HepG2 (cell line): ENCODE data around the gene ZBTB8OS. TPM values are rescaled to one million over a fixed set of nuclear protein-coding genes. Genes with fewer than 3 reads are reported as not detected.

Experiments
- ATAC-seq: fragments of 200-7000 bp; cut with Tn5 transposase; 3 replicates; pipeline ENCODE4 v1.9.1; 2020; ENCODE audit warnings: mild to moderate bottlenecking, moderate library complexity
- BruUV-seq: library from RNA; stranded (reverse); fragments of 400-500 nt; replicated peaks from 2 replicates; lab custom pipeline; 2021; lab: Mats Ljungman, UMichigan
- CTCF ChIA-PET: fragments of 300-600 bp; formaldehyde crosslinking; extraction: SDS; loops from one replicate; lab custom pipeline; 2021; ENCODE audit warnings: low total read pairs, inconsistent platforms, low intra/inter-chr PET ratio; lab: Yijun Ruan, JAX
- POLR2A ChIA-PET: fragments of 350-600 bp; sonication (Branson Sonifier 250); formaldehyde crosslinking; loops from one replicate; lab custom pipeline; 2020; ENCODE audit warnings: antibody characterized with exemption, inconsistent platforms; lab: Yijun Ruan, JAX
- DNase-seq: peaks from one replicate; pipeline ENCODE4 v3.0.0-alpha.2; 2015; ENCODE audit warnings: low spot score
- FAIRE-seq: peaks from 3 replicates; lab custom pipeline; 2011; peaks lifted over from hg19 to GRCh38; lab: Jason Lieb, UNC
- H2AFZ ChIP-seq: one replicate; pipeline ENCODE4 v1.6.1; 2011; ENCODE audit warnings: low read length, inconsistent platforms
- H3K27ac ChIP-seq: fragments of 300-600 bp; 3 replicates; pipeline ENCODE4 v1.8.0; 2011; ENCODE audit warnings: mixed run types, mild to moderate bottlenecking, mixed read lengths, low read length, inconsistent platforms; ENCODE audit not compliant: insufficient read depth; ENCODE audit errors: extremely low read length
- H3K27me3 ChIP-seq, 2 experiments: fragments of 200-600 bp in 1 of 2; 2 replicates in 1 of 2; 3 replicates in 1 of 2; pipeline versions ENCODE4 v1.6.0 to v1.8.0; 2011; ENCODE audit warnings: low read length in 2 of 2, mild to moderate bottlenecking in 2 of 2, moderate library complexity in 2 of 2, inconsistent platforms in 1 of 2; ENCODE audit not compliant: insufficient read depth in 2 of 2, control insufficient read depth in 1 of 2
- H3K36me3 ChIP-seq, 2 experiments: fragments of 200-600 bp in 1 of 2; replicated peaks in 1 of 2; 2 replicates in 1 of 2; 3 replicates in 1 of 2; pipeline versions ENCODE4 v1.5.1 to v1.8.0; 2011; ENCODE audit warnings: low read length in 2 of 2, inconsistent platforms in 1 of 2; ENCODE audit not compliant: insufficient read depth in 2 of 2, control insufficient read depth in 1 of 2
- H3K4me1 ChIP-seq: 2 replicates; pipeline ENCODE4 v1.5.1; 2012; ENCODE audit warnings: low read length, inconsistent platforms; ENCODE audit not compliant: insufficient read depth
- H3K4me2 ChIP-seq: 2 replicates; pipeline ENCODE4 v1.6.0; 2011; ENCODE audit warnings: low read depth, low read length, inconsistent platforms
- H3K4me3 ChIP-seq, 3 experiments: fragments of 200-600 bp in 1 of 3; sonication (generic), shearing (Covaris generic) in 1 of 3; replicated peaks in 1 of 3; 2 replicates each; pipeline ENCODE4 v1.5.1; 2011 to 2016; ENCODE audit warnings: low read length in 3 of 3, inconsistent platforms in 2 of 3, low read depth in 2 of 3, mild to moderate bottlenecking in 2 of 3, control low read depth in 1 of 3, mixed read lengths in 1 of 3; ENCODE audit not compliant: insufficient read depth in 1 of 3
- H3K79me2 ChIP-seq: one replicate; pipeline ENCODE4 v1.6.1; 2011; ENCODE audit warnings: low read length, inconsistent platforms; ENCODE audit not compliant: insufficient read depth
- H3K9ac ChIP-seq: 2 replicates; pipeline ENCODE4 v1.6.0; 2011; ENCODE audit warnings: mild to moderate bottlenecking, low read depth, low read length, inconsistent platforms; ENCODE audit not compliant: insufficient read depth
- H3K9me3 ChIP-seq: 2 replicates; pipeline ENCODE4 v1.5.1; 2012; ENCODE audit warnings: mild to moderate bottlenecking, low read length
- H4K20me1 ChIP-seq: 2 replicates; pipeline ENCODE4 v1.6.0; 2011; ENCODE audit warnings: inconsistent platforms, mild to moderate bottlenecking, low read length, moderate library complexity; ENCODE audit not compliant: insufficient read depth
- FOXA3 ChIP-seq: IDR thresholded peaks from 2 replicates; pipeline ENCODE4 v1.6.1; 2016; ENCODE audit warnings: missing genetic modification reagents, missing compliant biosample characterization
- GLI4 ChIP-seq: sonication (generic); formaldehyde crosslinking; IDR thresholded peaks from 2 replicates; pipeline ENCODE4 v1.5.1; 2020; ENCODE audit warnings: missing genetic modification reagents, mild to moderate bottlenecking, moderate library complexity, borderline replicate concordance
- GRHL1 ChIP-seq: sonication (generic); formaldehyde crosslinking; conservative IDR thresholded peaks from 2 replicates; pipeline ENCODE4 v1.8.0; 2022; ENCODE audit warnings: missing genetic modification reagents
- MBD4 ChIP-seq: IDR thresholded peaks from 2 replicates; pipeline ENCODE4 v1.6.1; 2012; ENCODE audit warnings: low read length, inconsistent platforms, borderline replicate concordance
- SKI ChIP-seq: fragments of 450-650 bp; IDR thresholded peaks from one replicate; pipeline ENCODE4 v1.6.1; 2018; ENCODE audit warnings: mild to moderate bottlenecking; ENCODE audit not compliant: partially characterized antibody
- THAP11 ChIP-seq: IDR thresholded peaks from 2 replicates; pipeline ENCODE4 v1.6.1; 2016; ENCODE audit warnings: missing biosample characterization, missing genetic modification reagents
- ZBTB1 ChIP-seq: sonication (generic); formaldehyde crosslinking; IDR thresholded peaks from 2 replicates; pipeline ENCODE4 v1.4.0; 2020; ENCODE audit warnings: missing genetic modification reagents, borderline replicate concordance
- ZNF280B ChIP-seq: sonication (generic); formaldehyde crosslinking; IDR thresholded peaks from 2 replicates; pipeline ENCODE4 v1.5.0; 2020; ENCODE audit warnings: missing genetic modification reagents, mild to moderate bottlenecking, borderline replicate concordance
- ZNF3 ChIP-seq: IDR thresholded peaks from 2 replicates; pipeline ENCODE4 v1.7.0; 2017; ENCODE audit warnings: inconsistent platforms
- ZNF333 ChIP-seq: sonication (generic); formaldehyde crosslinking; IDR thresholded peaks from 2 replicates; pipeline ENCODE4 v1.4.0; 2020; ENCODE audit warnings: mild to moderate bottlenecking, missing genetic modification reagents, borderline replicate concordance
- ZNF543 ChIP-seq: sonication (generic); formaldehyde crosslinking; IDR thresholded peaks from 2 replicates; pipeline ENCODE4 v1.4.0; 2020; ENCODE audit warnings: mild to moderate bottlenecking, missing genetic modification reagents
- ZNF780A ChIP-seq: sonication (generic); formaldehyde crosslinking; IDR thresholded peaks from 2 replicates; pipeline ENCODE4 v1.8.0; 2022; ENCODE audit warnings: mild to moderate bottlenecking, missing genetic modification reagents, moderate library complexity
- WGBS: methylation state at CpG from one replicate; pipeline ENCODE4 v1.1.6; 2017; ENCODE audit warnings: low lambda C conversion rate; 5-methylcytosine and 5-hydroxymethylcytosine counted together
- in situ Hi-C: cut with HindIII; loops from 2 replicates; pipeline ENCODE4 v1.10.0; 2017; ENCODE audit warnings: low pct_unique_long_range_greater_than_20kb; ENCODE audit not compliant: extremely low pct_ligation_motif_present
- intact Hi-C: fragments of 100-400 bp; cut with micrococcal nuclease; formaldehyde crosslinking; loops from one replicate; pipeline ENCODE4 v1.10.0; 2022; ENCODE audit not compliant: unreplicated experiment
- polyA plus RNA-seq, 8 experiments: library from polyadenylated mRNA; depleted of rRNA in 3 of 8; stranded (reverse) in 7 of 8; unstranded in 1 of 8; fragments of >200 nt; fragmentation: Illumina TruSeq in 4 of 8; extraction: Trizol in 4 of 8; gene quantifications; 2 replicates each; pipeline versions ENCODE4 v1.2.1 to v1.2.3, GENCODE V29; 2011 to 2016; ENCODE audit warnings: low read depth in 4 of 8, missing spikeins in 1 of 8, mixed read lengths in 1 of 8; ENCODE audit not compliant: insufficient read depth in 1 of 8
- total RNA-seq, 5 experiments: library from RNA; depleted of rRNA; stranded (reverse); fragments of >200 nt; fragmentation: Illumina TruSeq; extraction: Trizol; gene quantifications; 2 replicates each; pipeline ENCODE4 v1.2.3, GENCODE V29; 2016; ENCODE audit warnings: low read depth in 1 of 5

The ZBTB8OS gene
- total and polyA plus RNA-seq, 2 of the 13 experiments (the other 11 are each of a cell fraction or from before 2014, with no cell fraction given): 57.7 to 84.8 TPM

GRCh38 chr1:32609180-32609579 lies 41.2 kb downstream of the ZBTB8OS start:
- Histone ChIP-seq H3K79me2 (no peaks in the 10 kb centered on the region), H2AFZ (no peak overlapping the region), H3K9ac (no peak overlapping the region), H3K27ac (no peak overlapping the region), H4K20me1 (no peaks in the 10 kb centered on the region), H3K4me2 (no peak overlapping the region), H3K27me3 (no peaks in the 10 kb centered on the region; a peak in 1 of 5 replicates), H3K9me3 (no peaks in the 10 kb centered on the region), H3K36me3 (no peaks in the 10 kb centered on the region), H3K4me1 (peaks cover 15% of the 10 kb centered on the region), H3K4me3 (no peak overlapping the region)
- DNase-seq (no peak), FAIRE-seq (no peak), ATAC-seq (no peak)
- whole genome bisulfite sequencing: 98% methylated on average over 4 of the region's 4 CpGs
- CTCF ChIA-PET: no interaction called here
- intact Hi-C loops: no loop called here
- in situ Hi-C loops: no loop called here
- no TSS peak for BruUV-seq
- TF ChIP-seq GLI4 (CRISPR knock-in tag) (no peak), SKI (no peak), ZNF333 (CRISPR knock-in tag) (no peak), THAP11 (CRISPR knock-in tag) (no peak), ZNF780A (CRISPR knock-in tag) (no peak), ZBTB1 (no peak), ZNF280B (no peak), MBD4 (no peak), ZNF3 (CRISPR knock-in tag) (no peak), ZNF543 (no peak), GRHL1 (CRISPR knock-in tag) (no peak), FOXA3 (no peak)
- POLR2A ChIA-PET: no interaction called here
